ENCODE measurements around the gene TMEM25. TPM values are rescaled to one million over a fixed set of nuclear protein-coding genes. Genes with fewer than 3 reads are reported as not detected.

Gene TMEM25
- total RNA-seq, 1 experiment from 2014 or later, result 24.5 TPM

DNA sequence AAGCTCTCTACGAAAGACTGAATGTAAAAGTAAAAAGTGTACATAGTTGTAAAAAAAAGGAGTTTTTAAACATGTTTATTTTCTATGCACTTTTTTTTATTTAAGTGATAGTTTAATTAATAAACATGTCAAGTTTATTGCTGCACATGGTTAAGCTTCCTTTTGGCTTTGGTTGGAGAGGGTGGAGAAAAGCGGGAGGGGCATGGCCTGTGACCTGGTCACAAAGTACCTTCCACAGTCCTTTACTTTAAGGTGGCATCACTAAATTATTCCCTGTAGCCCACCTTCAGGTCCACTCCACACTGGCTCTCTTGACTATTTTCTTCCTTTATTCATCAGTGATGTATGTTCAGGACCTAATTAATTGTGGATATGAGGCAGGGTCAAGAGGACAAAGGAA lies 4.3 kb upstream of the TMEM25 start:
- TF ChIP-seq, protein P1, sequence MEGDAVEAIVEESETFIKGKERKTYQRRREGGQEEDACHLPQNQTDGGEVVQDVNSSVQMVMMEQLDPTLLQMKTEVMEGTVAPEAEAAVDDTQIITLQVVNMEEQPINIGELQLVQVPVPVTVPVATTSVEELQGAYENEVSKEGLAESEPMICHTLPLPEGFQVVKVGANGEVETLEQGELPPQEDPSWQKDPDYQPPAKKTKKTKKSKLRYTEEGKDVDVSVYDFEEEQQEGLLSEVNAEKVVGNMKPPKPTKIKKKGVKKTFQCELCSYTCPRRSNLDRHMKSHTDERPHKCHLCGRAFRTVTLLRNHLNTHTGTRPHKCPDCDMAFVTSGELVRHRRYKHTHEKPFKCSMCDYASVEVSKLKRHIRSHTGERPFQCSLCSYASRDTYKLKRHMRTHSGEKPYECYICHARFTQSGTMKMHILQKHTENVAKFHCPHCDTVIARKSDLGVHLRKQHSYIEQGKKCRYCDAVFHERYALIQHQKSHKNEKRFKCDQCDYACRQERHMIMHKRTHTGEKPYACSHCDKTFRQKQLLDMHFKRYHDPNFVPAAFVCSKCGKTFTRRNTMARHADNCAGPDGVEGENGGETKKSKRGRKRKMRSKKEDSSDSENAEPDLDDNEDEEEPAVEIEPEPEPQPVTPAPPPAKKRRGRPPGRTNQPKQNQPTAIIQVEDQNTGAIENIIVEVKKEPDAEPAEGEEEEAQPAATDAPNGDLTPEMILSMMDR (conservative IDR thresholded peaks at IDR 0.05), result no peak

More for the DNA sequence above, 4.3 kb upstream of the TMEM25 start:
- H3K18ac ChIP-seq (ENCODE audit: insufficient read length, low read depth, low read length), result no peak overlapping the region
- no peak for DNase-seq
- H2BK20ac ChIP-seq (ENCODE audit: low read depth, low read length, poor library complexity, severe bottlenecking), result no peak overlapping the region
- H2AFZ ChIP-seq (ENCODE audit: low read length), result no peak overlapping the region
- no peak overlapping the region for H2BK15ac ChIP-seq (ENCODE audit: low read depth, low read length)
- H3K27ac Mint-ChIP-seq, result no peak overlapping the region; a peak in 1 of 7 replicates
- H3K4me1 Mint-ChIP-seq, result peaks cover 33 to 37% of the 10 kb centered on the region in 2 experiments
- peaks cover 12 to 36% (median 31%) of the 10 kb centered on the region in 3 experiments; a peak in 6 of 7 replicates for H3K36me3 Mint-ChIP-seq (ENCODE audit: insufficient read depth in 1 of 3, low read depth in 3 of 3)
- no peak overlapping the region for H2BK120ac ChIP-seq (ENCODE audit: low read depth, low read length, poor library complexity, severe bottlenecking)
- no peaks in the 10 kb centered on the region for H3K79me2 ChIP-seq (ENCODE audit: insufficient read depth, low read length)
- H3K9ac ChIP-seq (ENCODE audit: extremely low read depth, insufficient read length, low read length), result no peak overlapping the region
- H3K14ac ChIP-seq (ENCODE audit: insufficient read depth, low read length), result no peak overlapping the region
- H3K27me3 ChIP-seq (ENCODE audit: insufficient read depth, low read length), result no peaks in the 10 kb centered on the region
- no peak overlapping the region for H3K4me3 Mint-ChIP-seq
- peaks cover 5% of the 10 kb centered on the region; the same call in 1 of the 2 replicates for H3K27me3 Mint-ChIP-seq (ENCODE audit: low read depth)
- H4K20me1 ChIP-seq (ENCODE audit: control insufficient read depth, insufficient read depth, insufficient read length), result no peaks in the 10 kb centered on the region
- no peak overlapping the region for H4K8ac ChIP-seq (replicated peaks; ENCODE audit: insufficient read length, low read depth, low read length)
- H3T11ph ChIP-seq (ENCODE audit: low read length), result no peak overlapping the region
- H3K9me3 ChIP-seq (ENCODE audit: control insufficient read depth, low read depth, low read length), result no peaks in the 10 kb centered on the region
- H2AK5ac ChIP-seq (ENCODE audit: insufficient read length, low read length), result no peak overlapping the region
- peaks cover 10% of the 10 kb centered on the region for H3K23me2 ChIP-seq (ENCODE audit: insufficient read length, low read depth, low read length, poor library complexity, severe bottlenecking)
- no peak overlapping the region for H3K56ac ChIP-seq (ENCODE audit: insufficient read length, low read depth, low read length)
- WGBS (ENCODE audit: extremely low coverage, insufficient read length, low lambda C conversion rate), result no CpG with 5 or more reads among the region's 2 CpGs
- H3K79me1 ChIP-seq (ENCODE audit: insufficient read depth, low read depth, low read length, poor library complexity, severe bottlenecking), result no peaks in the 10 kb centered on the region
- no peak overlapping the region for H3K4me2 ChIP-seq (ENCODE audit: insufficient read depth, insufficient read length, low read length)
- H2BK12ac ChIP-seq (ENCODE audit: insufficient read length, low read depth, low read length), result no peak overlapping the region
- no peaks in the 10 kb centered on the region for H3K9me3 Mint-ChIP-seq
- H4K91ac ChIP-seq (ENCODE audit: insufficient read length, low read depth, low read length), result no peak overlapping the region
- no peak overlapping the region for H2BK5ac ChIP-seq (ENCODE audit: insufficient read length, low read length)
- H3K4me1 ChIP-seq (ENCODE audit: insufficient read depth, low read length), result no peaks in the 10 kb centered on the region; the same call in 1 of the 2 replicates
- no peak overlapping the region for H3K23ac ChIP-seq (ENCODE audit: insufficient read length, low read depth, low read length)
- no peak overlapping the region for H4K5ac ChIP-seq (ENCODE audit: insufficient read length, low read depth, low read length)
- no peak overlapping the region for H3K27ac ChIP-seq (ENCODE audit: insufficient read length, low read depth, low read length)
- no peak overlapping the region for H3K4ac ChIP-seq (ENCODE audit: low read depth, low read length)

All from H9 (cell line).